Uterus (tissue), 4 donors: ENCODE data around the gene PPL. TPM values are rescaled to one million over a fixed set of nuclear protein-coding genes. Genes with fewer than 3 reads are reported as not detected.
"Not testable (repeated sequence)": the region's sequence is repeated elsewhere in the genome, so short reads cannot be mapped to it uniquely, and the experiment has no call there.

Experiments used
- DNase-seq, 2 donors: peaks; one replicate each; pipeline ENCODE4 v3.0.0-alpha.2; 2019 to 2020
- H3K27ac ChIP-seq, 2 donors: fragments of 200-600 bp; sonication (generic); 1 replicate in 1 of 2; 2 replicates in 1 of 2; pipeline ENCODE4 v1.5.1; 2016 to 2018
- H3K27me3 ChIP-seq, 2 donors: fragments of 200-600 bp; sonication (generic); one replicate each; pipeline ENCODE4 v1.5.1; 2018 to 2019; ENCODE audit warnings: control low read depth in 1 of 2
- H3K36me3 ChIP-seq, 2 donors: fragments of 200-600 bp; sonication (generic); one replicate each; pipeline ENCODE4 v1.5.1; 2019; ENCODE audit warnings: control low read depth in 1 of 2
- H3K4me1 ChIP-seq, 2 donors: fragments of 200-600 bp; sonication (generic); one replicate each; pipeline ENCODE4 v1.5.1; 2018 to 2019; ENCODE audit warnings: control low read depth in 1 of 2
- H3K4me3 ChIP-seq, 2 donors: fragments of 200-600 bp; sonication (generic); 1 replicate in 1 of 2; 2 replicates in 1 of 2; pipeline ENCODE4 v1.5.1; 2018 to 2019; ENCODE audit warnings: mild to moderate bottlenecking in 1 of 2
- H3K9me3 ChIP-seq, 2 donors: fragments of 200-600 bp; sonication (generic); one replicate each; pipeline ENCODE4 v1.5.1; 2019; ENCODE audit warnings: control low read depth in 1 of 2
- POLR2A ChIP-seq, 2 donors: fragments of 450-650 bp; IDR thresholded peaks; one replicate each; pipeline ENCODE4 v1.6.1; 2016; ENCODE audit warnings: antibody characterized with exemption in 2 of 2, mild to moderate bottlenecking in 1 of 2, moderate library complexity in 1 of 2
- intact Hi-C: fragments of 100-400 bp; cut with DNase I; formaldehyde crosslinking; loops from one replicate; pipeline ENCODE4 v1.15.1; 2023; ENCODE audit warnings: low total_unique reads
- total RNA-seq, 4 donors: library from RNA; depleted of rRNA in 3 of 4; stranded (reverse); fragments of >200 nt in 3 of 4; gene quantifications; one replicate each; pipeline versions ENCODE4 v1.1.0 to v1.2.4, GENCODE V29; 2014 to 2023
- TF ChIP-seq, protein P1 (sequence below), 4 experiments: fragments of 200-600 bp in 2 of 4; fragments of 450-650 bp in 2 of 4; sonication (generic) in 2 of 4; IDR thresholded peaks; one replicate each; pipeline ENCODE4 v1.5.1; 2016 to 2019; ENCODE audit warnings: antibody characterized with exemption in 4 of 4, mild to moderate bottlenecking in 2 of 4, moderate library complexity in 1 of 4
- donor health status: DM: yes; HTN: yes; CAD: no.

PPL gene
- total RNA-seq, 4 donors from 2014 or later: 8.7 to 39.6 (median 15.2) TPM

DNA sequence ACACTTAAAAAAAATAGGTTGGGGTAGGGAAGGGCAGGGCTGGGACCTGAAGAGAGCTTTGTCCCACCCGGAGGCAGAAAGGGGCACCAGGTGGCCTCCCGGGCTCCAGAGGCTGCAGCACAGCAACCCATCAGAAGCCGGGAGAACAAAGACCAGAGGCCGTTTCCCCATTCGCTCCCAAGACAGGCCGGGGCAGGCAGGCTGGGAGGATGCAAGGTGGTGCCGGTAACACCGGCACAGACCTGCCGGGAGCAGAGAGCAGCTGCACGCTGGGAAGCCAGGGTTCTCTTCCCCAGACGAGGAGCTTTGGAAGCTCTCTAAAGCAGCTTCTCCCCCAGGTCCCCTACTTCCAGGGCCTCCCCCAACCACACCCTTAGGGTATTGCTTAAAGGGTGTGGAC lies 5.6 kb downstream of the PPL start:
- Histone ChIP-seq H3K9me3 (no peaks in the 10 kb centered on the region), H3K4me3 (no peak overlapping the region), H3K27ac (no peak overlapping the region), H3K4me1 (peaks cover 0 to 6% of the 10 kb centered on the region in 2 donors), H3K36me3 (no peaks in the 10 kb centered on the region), H3K27me3 (peaks cover 0 to 5% of the 10 kb centered on the region in 2 donors)
- intact Hi-C loops: no loop called here
- no peak for TF ChIP-seq POLR2A (IDR thresholded peaks at IDR 0.05)
- TF ChIP-seq, protein P1, sequence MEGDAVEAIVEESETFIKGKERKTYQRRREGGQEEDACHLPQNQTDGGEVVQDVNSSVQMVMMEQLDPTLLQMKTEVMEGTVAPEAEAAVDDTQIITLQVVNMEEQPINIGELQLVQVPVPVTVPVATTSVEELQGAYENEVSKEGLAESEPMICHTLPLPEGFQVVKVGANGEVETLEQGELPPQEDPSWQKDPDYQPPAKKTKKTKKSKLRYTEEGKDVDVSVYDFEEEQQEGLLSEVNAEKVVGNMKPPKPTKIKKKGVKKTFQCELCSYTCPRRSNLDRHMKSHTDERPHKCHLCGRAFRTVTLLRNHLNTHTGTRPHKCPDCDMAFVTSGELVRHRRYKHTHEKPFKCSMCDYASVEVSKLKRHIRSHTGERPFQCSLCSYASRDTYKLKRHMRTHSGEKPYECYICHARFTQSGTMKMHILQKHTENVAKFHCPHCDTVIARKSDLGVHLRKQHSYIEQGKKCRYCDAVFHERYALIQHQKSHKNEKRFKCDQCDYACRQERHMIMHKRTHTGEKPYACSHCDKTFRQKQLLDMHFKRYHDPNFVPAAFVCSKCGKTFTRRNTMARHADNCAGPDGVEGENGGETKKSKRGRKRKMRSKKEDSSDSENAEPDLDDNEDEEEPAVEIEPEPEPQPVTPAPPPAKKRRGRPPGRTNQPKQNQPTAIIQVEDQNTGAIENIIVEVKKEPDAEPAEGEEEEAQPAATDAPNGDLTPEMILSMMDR (IDR thresholded peaks at IDR 0.05): no peak
- no peak for DNase-seq

DNA sequence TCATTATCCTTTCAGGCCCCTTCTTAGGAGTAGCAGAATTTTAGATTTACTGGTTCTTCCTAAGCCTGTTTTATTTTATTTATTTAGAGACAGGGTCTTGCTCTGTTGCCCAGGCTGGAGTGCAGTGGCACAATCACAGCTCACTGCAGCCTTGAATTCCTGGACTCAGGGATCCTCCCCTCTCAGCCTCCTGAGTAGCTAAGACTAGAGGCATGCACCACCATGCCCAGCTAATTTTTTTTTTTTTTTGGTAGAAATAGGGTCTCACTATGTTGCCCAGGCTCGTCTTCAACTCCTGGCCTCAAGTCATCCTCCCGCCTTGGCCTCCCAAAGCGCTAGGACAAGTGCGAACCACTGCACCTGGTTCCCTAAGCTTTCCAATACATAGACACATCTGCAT lies 7.3 kb downstream of the PPL start:
- DNase-seq, H3K27ac ChIP-seq, H3K27me3 ChIP-seq, intact Hi-C loops, H3K4me3 ChIP-seq, H3K9me3 ChIP-seq, H3K4me1 ChIP-seq, H3K36me3 ChIP-seq: not testable (repeated sequence)

DNA sequence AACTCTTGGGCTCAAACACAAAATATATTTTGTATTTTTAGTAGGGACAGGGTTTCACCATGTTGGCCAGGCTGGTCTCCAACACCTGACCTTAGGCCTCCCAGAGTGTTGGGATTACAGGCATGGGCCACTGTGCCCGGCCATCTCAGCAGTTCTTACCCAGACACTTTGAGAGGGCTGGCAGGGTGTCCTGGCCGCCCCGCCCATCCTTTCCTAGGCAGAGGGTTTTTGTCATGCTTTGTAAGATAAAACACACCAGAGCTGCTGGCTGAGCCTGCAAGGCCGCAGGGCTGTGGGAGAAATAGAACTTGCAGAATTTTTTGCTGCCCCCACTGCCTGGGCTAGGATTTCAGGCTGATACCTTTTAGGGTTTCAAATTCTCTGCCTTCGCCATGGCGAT lies 8.7 kb downstream of the PPL start:
- Histone ChIP-seq H3K27me3 (no peaks in the 10 kb centered on the region), H3K4me1 (no peaks in the 10 kb centered on the region), H3K36me3 (no peaks in the 10 kb centered on the region), H3K9me3 (no peaks in the 10 kb centered on the region), H3K4me3 (no peak overlapping the region), H3K27ac (no peak overlapping the region)
- DNase-seq: no peak
- intact Hi-C loops: no loop called here
- TF ChIP-seq, protein P1 (IDR thresholded peaks at IDR 0.05): no peak
- TF ChIP-seq POLR2A (IDR thresholded peaks at IDR 0.05): no peak

DNA sequence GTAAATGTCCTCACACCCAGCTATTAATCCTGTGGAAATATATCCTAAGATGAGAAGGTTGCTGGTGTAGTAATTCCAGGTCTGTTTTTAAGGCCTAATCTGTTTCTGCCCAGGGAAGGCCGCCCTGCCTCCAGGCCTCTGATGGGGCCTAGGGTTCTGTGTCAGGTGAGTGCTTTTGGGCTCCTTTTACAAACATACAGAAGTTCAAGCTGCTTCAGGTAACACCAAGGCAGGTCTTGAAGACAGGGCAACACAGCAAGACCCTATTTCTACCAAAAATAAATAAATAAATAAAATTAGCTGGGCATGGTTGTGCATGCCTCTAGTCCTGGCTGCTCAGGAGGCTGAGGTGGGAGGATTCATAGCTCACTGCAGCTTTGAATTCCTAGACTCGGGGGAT lies 9.3 kb downstream of the PPL start:
- DNase-seq: no peak
- TF ChIP-seq, protein P1 (IDR thresholded peaks at IDR 0.05): no peak
- no peak for TF ChIP-seq POLR2A (IDR thresholded peaks at IDR 0.05)
- H3K4me3 ChIP-seq: no peak overlapping the region
- no peaks in the 10 kb centered on the region for H3K27me3 ChIP-seq
- H3K4me1 ChIP-seq: no peaks in the 10 kb centered on the region
- no peaks in the 10 kb centered on the region for H3K36me3 ChIP-seq
- intact Hi-C loops: no loop called here
- no peak overlapping the region for H3K27ac ChIP-seq
- H3K9me3 ChIP-seq: no peaks in the 10 kb centered on the region

DNA sequence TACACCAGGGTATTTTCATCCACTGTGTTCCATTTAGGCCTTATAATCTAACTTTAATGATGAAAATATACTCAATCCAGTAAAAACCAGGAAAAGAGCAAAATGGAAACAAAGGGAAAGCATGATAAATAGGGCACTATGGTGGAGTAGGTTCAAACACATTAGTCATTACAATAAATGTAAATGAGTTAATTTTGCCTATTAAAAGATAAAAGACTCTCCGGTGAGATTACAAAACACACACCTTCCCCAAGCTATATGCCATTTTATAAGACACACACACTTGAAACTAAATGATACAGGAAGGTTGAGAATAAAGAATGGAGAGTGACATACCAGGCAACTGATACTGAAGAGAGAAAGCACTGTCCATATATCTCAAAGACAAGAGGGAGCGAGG lies 10.0 kb downstream of the PPL start:
- no peak for DNase-seq
- Histone ChIP-seq H3K4me1 (no peaks in the 10 kb centered on the region), H3K4me3 (no peak overlapping the region), H3K36me3 (no peaks in the 10 kb centered on the region), H3K27ac (no peak overlapping the region), H3K27me3 (no peaks in the 10 kb centered on the region), H3K9me3 (no peaks in the 10 kb centered on the region)
- no peak for TF ChIP-seq POLR2A (IDR thresholded peaks at IDR 0.05)
- TF ChIP-seq, protein P1 (IDR thresholded peaks at IDR 0.05): no peak
- intact Hi-C loops: no loop called here

DNA sequence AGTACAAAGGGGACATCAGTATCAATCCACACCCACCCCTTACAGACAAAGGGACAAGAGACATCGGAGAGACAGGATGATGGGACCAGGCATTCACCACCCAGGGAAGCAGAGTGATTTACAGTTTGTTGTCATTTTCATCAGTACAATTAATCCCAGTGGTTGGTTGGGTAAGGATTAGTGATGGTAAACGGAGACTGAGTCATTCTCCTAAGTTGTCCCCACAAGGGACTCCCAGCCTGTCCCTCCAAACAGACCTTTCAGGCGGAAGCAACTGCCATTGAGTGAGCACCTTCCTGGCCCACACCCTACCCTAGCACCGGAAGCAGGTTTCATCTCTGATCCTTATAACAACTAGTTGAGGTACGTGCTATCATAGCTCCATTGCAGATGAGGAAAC lies 11.2 kb downstream of the PPL start:
- no peaks in the 10 kb centered on the region for H3K27me3 ChIP-seq
- H3K4me3 ChIP-seq: no peak overlapping the region
- intact Hi-C loops: no loop called here
- no peak overlapping the region for H3K27ac ChIP-seq
- no peaks in the 10 kb centered on the region for H3K9me3 ChIP-seq
- DNase-seq: no peak
- no peak for TF ChIP-seq POLR2A (IDR thresholded peaks at IDR 0.05)
- TF ChIP-seq, protein P1 (IDR thresholded peaks at IDR 0.05): no peak
- no peaks in the 10 kb centered on the region for H3K36me3 ChIP-seq
- H3K4me1 ChIP-seq: no peaks in the 10 kb centered on the region
